Naive thymus-derived CD4-positive, alpha-beta T cell (primary cell): Measurements from ENCODE around the gene HDAC4. TPM values are rescaled to one million over a fixed set of nuclear protein-coding genes. Genes with fewer than 3 reads are reported as not detected.
A peak's percentile ranks its signal among the peaks of the same experiment; 100 is the strongest.

Experiments
- ATAC-seq: fragments of 150-1000 bp; cut with Tn5 transposase; 2 replicates; pipeline ENCODE4 v1.10.0; 2021; ENCODE audit warnings: mild to moderate bottlenecking, moderate library complexity
- CTCF ChIA-PET: fragments of 350-600 bp; sonication (Branson Sonifier 250); formaldehyde crosslinking; loops from one replicate; lab custom pipeline; 2021; ENCODE audit warnings: antibody characterized with exemption; lab: Charles Lee
- POLR2A ChIA-PET: fragments of 350-600 bp; sonication (Branson Sonifier 250); formaldehyde crosslinking; loops from one replicate; lab custom pipeline; 2021; ENCODE audit warnings: antibody characterized with exemption, inconsistent platforms; lab: Charles Lee
- DNase-seq, 9 donors: peaks; one replicate each; pipeline versions ENCODE4 v3.0.0 to v3.0.0-alpha.2; 2020 to 2022; ENCODE audit warnings: mixed read lengths in 1 of 9
- H3K27ac ChIP-seq: one replicate; pipeline ENCODE4 v1.7.0; 2013; ENCODE audit warnings: mild to moderate bottlenecking, low read depth, low read length, moderate library complexity
- H3K27me3 ChIP-seq, 2 donors: one replicate each; pipeline ENCODE4 v1.7.0; 2013; ENCODE audit warnings: low read length in 2 of 2, mild to moderate bottlenecking in 2 of 2, moderate library complexity in 2 of 2; ENCODE audit not compliant: control insufficient read depth in 2 of 2, insufficient read depth in 2 of 2
- H3K36me3 ChIP-seq, 3 experiments: 1 replicate in 2 of 3; 2 replicates in 1 of 3; pipeline ENCODE4 v1.7.0; 2013; ENCODE audit warnings: low read length in 3 of 3, mild to moderate bottlenecking in 3 of 3, moderate library complexity in 1 of 3; ENCODE audit not compliant: insufficient read depth in 3 of 3, control insufficient read depth in 2 of 3
- H3K4me1 ChIP-seq, 2 donors: one replicate each; pipeline ENCODE4 v1.7.0; 2013; ENCODE audit warnings: low read length in 2 of 2, mild to moderate bottlenecking in 2 of 2, moderate library complexity in 1 of 2; ENCODE audit not compliant: control insufficient read depth in 2 of 2, insufficient read depth in 2 of 2
- H3K4me3 ChIP-seq: 2 replicates; pipeline ENCODE4 v1.7.0; 2013; ENCODE audit warnings: mild to moderate bottlenecking, low read length
- H3K9me3 ChIP-seq, 3 experiments: 1 replicate in 2 of 3; 2 replicates in 1 of 3; pipeline ENCODE4 v1.7.0; 2013; ENCODE audit warnings: low read length in 3 of 3; ENCODE audit not compliant: control insufficient read depth in 2 of 3
- H3K27ac Mint-ChIP-seq, 9 donors: one replicate each; pipeline ENCODE4 v1.8.0; 2020 to 2022; ENCODE audit warnings: mixed read lengths in 9 of 9, mild to moderate bottlenecking in 8 of 9, moderate library complexity in 5 of 9, inconsistent platforms in 2 of 9
- H3K27me3 Mint-ChIP-seq, 5 donors: one replicate each; pipeline ENCODE4 v1.8.0; 2021 to 2022; ENCODE audit warnings: mixed read lengths in 5 of 5, mild to moderate bottlenecking in 1 of 5
- H3K36me3 Mint-ChIP-seq, 5 donors: one replicate each; pipeline ENCODE4 v1.8.0; 2020 to 2022; ENCODE audit warnings: mixed read lengths in 5 of 5, mild to moderate bottlenecking in 3 of 5, inconsistent platforms in 1 of 5
- H3K4me1 Mint-ChIP-seq, 7 donors: one replicate each; pipeline ENCODE4 v1.8.0; 2020 to 2022; ENCODE audit warnings: mixed read lengths in 7 of 7, mild to moderate bottlenecking in 3 of 7, inconsistent platforms in 1 of 7
- H3K4me3 Mint-ChIP-seq, 10 donors: one replicate each; pipeline ENCODE4 v1.8.0; 2020 to 2022; ENCODE audit warnings: mild to moderate bottlenecking in 10 of 10, mixed read lengths in 10 of 10, moderate library complexity in 6 of 10, inconsistent platforms in 2 of 10
- H3K9me3 Mint-ChIP-seq, 11 donors: one replicate each; pipeline ENCODE4 v1.8.0; 2020 to 2022; ENCODE audit warnings: mixed read lengths in 11 of 11, mild to moderate bottlenecking in 4 of 11, inconsistent platforms in 1 of 11, moderate library complexity in 1 of 11
- intact Hi-C, 2 donors: fragments of 100-400 bp; cut with micrococcal nuclease; formaldehyde crosslinking; loops; one replicate each; pipeline ENCODE4 v1.15.1; 2023
- polyA plus RNA-seq, 2 donors: library from polyadenylated mRNA; unstranded; fragments of 300-500 nt; fragmentation: Illumina TruSeq; gene quantifications; one replicate each; pipeline ENCODE4 v1.2.3, GENCODE V29; 2021
- total RNA-seq, 6 experiments: library from RNA in 5 of 6; stranded (reverse) in 5 of 6; gene quantifications; 1 replicate in 5 of 6; 2 replicates in 1 of 6; pipeline ENCODE4 v1.2.3 and lab custom pipeline; 2021 to 2026

Gene HDAC4
- total and polyA plus RNA-seq, 7 experiments from 2014 or later, result 7.4 to 101 (median 55.3) TPM

DNA sequence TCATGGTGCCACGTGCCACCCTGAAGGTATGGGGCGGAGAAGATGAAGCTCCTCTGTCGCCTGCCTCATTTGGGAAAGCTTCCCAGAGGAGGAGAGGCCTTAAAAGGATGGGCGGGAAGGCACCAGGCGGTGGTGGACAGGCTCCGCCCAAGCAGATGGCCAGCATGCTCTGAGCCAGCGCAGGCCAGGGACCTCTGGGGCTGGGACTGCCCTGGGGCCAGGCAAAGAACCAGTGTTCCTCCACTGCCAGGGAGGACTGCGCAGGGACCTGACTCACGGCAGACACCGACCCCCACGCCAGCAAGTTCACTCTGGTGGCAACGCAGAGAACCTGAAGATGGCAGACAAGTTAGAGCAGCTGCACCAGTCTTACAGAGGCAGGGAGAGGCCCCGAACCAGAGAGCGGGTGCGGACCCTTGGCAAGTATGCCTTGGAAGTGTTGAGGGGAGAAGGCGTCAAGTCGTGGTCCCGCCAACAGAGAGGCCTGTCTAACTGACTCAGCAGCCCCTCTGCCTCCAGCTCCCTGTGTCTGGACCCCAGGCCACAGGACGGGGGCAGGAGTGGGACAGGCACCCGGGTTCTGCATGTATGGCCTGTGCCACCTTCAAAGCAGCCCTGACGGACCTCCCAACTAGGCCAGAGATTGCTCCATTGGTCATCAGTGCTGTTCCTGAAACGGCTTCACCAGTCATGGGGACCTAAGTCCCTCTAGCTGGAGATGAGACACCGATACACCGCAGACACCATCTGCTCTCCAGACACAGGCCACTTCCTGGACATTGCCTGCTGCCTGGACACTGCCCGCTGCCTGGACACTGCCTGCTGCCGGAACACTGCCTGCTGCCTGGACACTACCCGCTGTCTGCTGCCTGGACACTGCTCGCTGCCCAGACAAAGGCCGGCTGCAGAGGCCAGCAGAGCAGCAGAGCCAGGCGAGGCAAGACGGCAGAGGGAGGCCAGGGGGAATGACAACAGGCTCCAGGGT lies 124.7 kb downstream of the HDAC4 start:
- H3K4me3 ChIP-seq, result peak overlapping the region; percentile 35
- no peaks in the 10 kb centered on the region for H3K36me3 ChIP-seq
- ChIA-PET CTCF (interaction anchor here (1.1 to 10.0 kb wide), 4 partner anchors 8 to 122 kb away, joined by 3 to 100 read pairs (median 8); no protein-coding TSS in a partner anchor), POLR2A (interaction anchor here (0.5 to 22.2 kb wide), 4 partner anchors 9 to 125 kb away, joined by 5 to 362 read pairs (median 8); partner anchors contain the start of gene HDAC4)
- no peak overlapping the region for H3K27ac ChIP-seq
- peaks cover 53 to 78% (median 72%) of the 10 kb centered on the region in 7 donors for H3K4me1 Mint-ChIP-seq
- H3K27ac Mint-ChIP-seq, result peak overlapping the region in 7 of 9 donors; percentile 41 to 97 (median 86)
- H3K36me3 Mint-ChIP-seq, result peaks cover 0 to 16% (median 3%) of the 10 kb centered on the region in 5 donors
- ATAC-seq (no peak), DNase-seq (peak in 1 of 9 donors; percentile 5)
- H3K27me3 Mint-ChIP-seq, result peaks cover 0 to 4% (median 0%) of the 10 kb centered on the region in 5 donors
- no peaks in the 10 kb centered on the region for H3K27me3 ChIP-seq
- H3K9me3 Mint-ChIP-seq, result no peaks in the 10 kb centered on the region
- peaks cover 17 to 32% of the 10 kb centered on the region in 2 donors for H3K4me1 ChIP-seq
- intact Hi-C loops, result loop anchor here (1.0 to 2.0 kb wide), 12 partner anchors 9 to 125 kb away; partner anchors contain the start of gene HDAC4 (in 2 of the 2)
- peak overlapping the region in 5 of 10 donors; percentile 77 to 88 (median 83) for H3K4me3 Mint-ChIP-seq
- H3K9me3 ChIP-seq, result no peaks in the 10 kb centered on the region

DNA sequence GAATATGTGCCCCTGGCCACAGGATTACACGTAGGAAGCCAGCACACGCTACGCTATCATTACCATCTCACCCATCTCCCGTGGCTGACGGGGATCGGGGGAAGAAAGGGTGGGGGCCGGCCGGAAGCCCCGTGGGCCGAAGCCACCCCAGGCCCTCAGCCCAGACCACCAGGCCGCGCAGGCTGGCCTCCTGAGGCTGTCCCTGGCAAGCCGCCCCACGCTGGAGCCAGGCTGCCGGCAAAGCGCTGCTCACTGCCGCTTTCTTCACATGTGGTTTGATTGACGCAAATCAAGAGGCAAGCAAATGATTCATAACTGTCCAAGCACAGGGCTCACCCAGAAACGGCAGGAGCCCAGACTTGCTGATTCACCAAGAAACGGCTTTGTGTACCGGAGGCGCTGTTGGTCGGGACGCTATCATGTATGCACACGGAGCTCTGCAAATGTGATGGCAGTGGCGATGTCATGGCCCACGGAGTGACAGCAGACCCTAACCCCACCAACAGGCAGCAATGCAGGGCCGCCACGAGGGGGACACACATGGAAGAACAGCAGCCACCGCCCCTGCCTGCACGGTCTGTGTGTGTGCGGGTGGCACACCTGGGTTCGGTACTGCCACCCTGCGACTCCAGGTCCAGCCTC lies 125.7 kb downstream of the HDAC4 start:
- ATAC-seq (peak; percentile 94), DNase-seq (peak; percentile 55 to 88 (median 78))
- intact Hi-C loops, result loop anchor here (1.0 to 2.0 kb wide), 12 partner anchors 8 to 126 kb away; partner anchors contain the start of gene HDAC4 (in 2 of the 2)
- H3K27ac ChIP-seq, result peak overlapping the region; percentile 19
- ChIA-PET CTCF (interaction anchor here (1.0 to 10.0 kb wide), 5 partner anchors 10 to 124 kb away, joined by 3 to 100 read pairs (median 3); no protein-coding TSS in a partner anchor), POLR2A (interaction anchor here (0.5 to 22.2 kb wide), 8 partner anchors 8 to 126 kb away, joined by 4 to 362 read pairs (median 8); partner anchors contain the start of gene HDAC4)
- peak overlapping the region; percentile 35 for H3K4me3 ChIP-seq
- peak overlapping the region; percentile 67 to 97 (median 87) for H3K27ac Mint-ChIP-seq
- H3K9me3 ChIP-seq, result no peaks in the 10 kb centered on the region
- peaks cover 17 to 32% of the 10 kb centered on the region in 2 donors for H3K4me1 ChIP-seq
- H3K4me3 Mint-ChIP-seq, result peak overlapping the region; percentile 72 to 88 (median 80)
- H3K27me3 ChIP-seq, result no peaks in the 10 kb centered on the region
- no peaks in the 10 kb centered on the region for H3K36me3 ChIP-seq
- no peaks in the 10 kb centered on the region for H3K9me3 Mint-ChIP-seq
- peaks cover 0 to 18% (median 3%) of the 10 kb centered on the region in 5 donors for H3K36me3 Mint-ChIP-seq
- H3K27me3 Mint-ChIP-seq, result peaks cover 0 to 4% (median 0%) of the 10 kb centered on the region in 5 donors
- H3K4me1 Mint-ChIP-seq, result peaks cover 53 to 84% (median 78%) of the 10 kb centered on the region in 7 donors

DNA sequence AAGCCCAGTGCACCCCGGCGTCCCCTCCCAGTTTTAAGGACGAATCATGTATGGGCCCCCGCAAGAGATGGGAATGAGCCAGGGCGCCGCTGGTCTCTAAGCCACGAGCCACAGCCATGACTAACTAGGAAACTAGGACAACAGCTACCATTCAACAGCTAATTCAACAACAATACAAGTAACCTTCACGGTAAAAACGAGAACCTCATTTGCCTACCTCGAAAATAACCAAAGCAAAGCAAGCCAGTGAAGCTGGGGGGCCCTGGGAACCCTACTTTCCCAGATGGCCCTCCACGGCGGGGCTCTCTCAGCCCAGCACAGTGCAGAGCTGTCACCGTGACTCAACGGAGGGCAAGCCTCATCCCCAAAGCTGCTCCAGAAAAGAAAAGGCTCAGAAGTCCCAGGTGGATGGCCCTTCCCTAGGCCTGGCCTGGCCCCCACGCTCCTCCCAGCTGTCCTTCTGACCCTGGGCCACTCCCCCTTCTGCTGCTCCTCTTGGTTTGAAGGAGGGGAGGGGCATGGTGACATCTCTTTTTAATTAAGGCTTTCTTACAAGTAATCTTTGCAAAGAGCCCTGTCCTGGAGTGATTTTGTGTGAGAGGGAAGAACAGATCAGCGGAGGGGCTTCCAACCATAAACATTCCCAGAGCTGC lies 126.3 kb downstream of the HDAC4 start:
- Histone ChIP-seq H3K36me3 (no peaks in the 10 kb centered on the region), H3K27me3 (no peaks in the 10 kb centered on the region), H3K4me3 (peak overlapping the region; percentile 35), H3K27ac (peak overlapping the region; percentile 19), H3K4me1 (peaks cover 21 to 39% of the 10 kb centered on the region in 2 donors), H3K9me3 (no peaks in the 10 kb centered on the region)
- ATAC-seq (peak; percentile 41), DNase-seq (peak in 1 of 9 donors; percentile 8)
- H3K4me3 Mint-ChIP-seq, result peak overlapping the region; percentile 64 to 88 (median 77)
- peaks cover 0 to 19% (median 3%) of the 10 kb centered on the region in 5 donors for H3K36me3 Mint-ChIP-seq
- H3K9me3 Mint-ChIP-seq, result no peaks in the 10 kb centered on the region
- H3K4me1 Mint-ChIP-seq, result peaks cover 53 to 88% (median 84%) of the 10 kb centered on the region in 7 donors
- ChIA-PET POLR2A (interaction anchor here (0.8 to 22.2 kb wide), 9 partner anchors 9 to 130 kb away, joined by 3 to 362 read pairs (median 5); partner anchors contain the start of gene HDAC4), CTCF (interaction anchor here (1.0 to 10.0 kb wide), 5 partner anchors 11 to 125 kb away, joined by 3 to 100 read pairs (median 3); no protein-coding TSS in a partner anchor)
- intact Hi-C loops, result loop anchor here (1.0 to 2.0 kb wide), 12 partner anchors 7 to 127 kb away; partner anchors contain the start of gene HDAC4 (in 2 of the 2)
- H3K27ac Mint-ChIP-seq, result peak overlapping the region; percentile 39 to 97 (median 87)
- peaks cover 0 to 4% (median 0%) of the 10 kb centered on the region in 5 donors for H3K27me3 Mint-ChIP-seq

DNA sequence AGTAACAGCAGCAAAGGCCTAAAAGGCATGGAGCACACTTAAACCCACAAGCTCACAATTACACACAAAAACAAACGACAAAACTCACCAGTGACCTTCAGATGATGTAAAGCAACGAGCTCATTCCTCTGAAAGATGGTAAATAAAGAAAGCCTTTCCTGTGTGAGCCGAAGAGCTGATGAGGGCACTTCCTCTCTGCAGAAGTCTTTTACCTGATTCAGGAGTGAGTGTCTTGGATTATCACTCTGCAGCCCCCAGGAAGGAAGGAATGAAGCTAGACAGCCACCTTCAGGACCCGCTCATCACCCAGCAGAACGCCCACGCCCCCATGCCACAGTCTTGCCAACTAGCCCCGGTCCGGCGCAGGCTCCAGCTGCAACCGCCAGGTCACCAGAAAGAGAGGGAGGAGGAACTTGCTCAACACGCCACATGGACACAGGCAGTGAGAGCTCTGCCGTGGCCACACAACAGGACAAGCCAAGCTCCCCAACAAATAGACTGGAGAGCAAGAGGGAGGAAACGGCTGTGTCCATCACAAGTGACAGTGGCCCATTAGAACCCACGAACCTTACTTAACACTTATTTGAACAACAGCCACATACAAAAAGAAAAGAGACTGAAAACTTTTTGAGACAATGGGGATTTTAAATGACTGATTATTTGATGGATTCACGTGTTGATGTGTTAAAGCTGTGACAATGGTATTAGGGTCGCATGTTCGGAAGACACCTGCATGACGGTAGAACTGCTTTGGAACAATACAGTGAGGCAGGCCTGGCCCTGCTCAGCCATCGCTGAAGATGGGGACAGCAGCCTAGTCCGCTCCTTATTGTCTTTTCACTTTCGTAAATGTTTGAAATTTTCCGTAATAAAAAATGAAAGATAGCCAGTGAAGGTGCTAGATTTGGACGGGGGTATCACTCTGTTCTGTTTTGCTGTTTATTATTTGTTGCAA lies 127.3 kb downstream of the HDAC4 start:
- intact Hi-C loops, result loop anchor here in 1 of 2 donors (2.0 kb wide), 3 partner anchors 53 to 127 kb away; partner anchors contain the start of gene HDAC4
- no peaks in the 10 kb centered on the region for H3K27me3 ChIP-seq
- DNase-seq (peak in 1 of 9 donors; percentile 16), ATAC-seq (no peak)
- Mint-ChIP-seq H3K4me3 (peak overlapping the region in 9 of 10 donors; percentile 33 to 87 (median 70)), H3K9me3 (no peaks in the 10 kb centered on the region), H3K27ac (peak overlapping the region; percentile 1 to 97 (median 71)), H3K36me3 (peaks cover 0 to 28% (median 3%) of the 10 kb centered on the region in 5 donors), H3K4me1 (peaks cover 59 to 90% (median 86%) of the 10 kb centered on the region in 7 donors), H3K27me3 (peaks cover 0 to 4% (median 0%) of the 10 kb centered on the region in 5 donors)
- H3K4me1 ChIP-seq, result peaks cover 31 to 49% of the 10 kb centered on the region in 2 donors
- no peak overlapping the region for H3K4me3 ChIP-seq
- H3K9me3 ChIP-seq, result no peaks in the 10 kb centered on the region
- H3K36me3 ChIP-seq, result no peaks in the 10 kb centered on the region
- ChIA-PET POLR2A (interaction anchor here (0.8 to 22.2 kb wide), 13 partner anchors 8 to 130 kb away, joined by 3 to 362 read pairs (median 4); partner anchors contain the start of gene HDAC4), CTCF (interaction anchor here (1.3 to 10.0 kb wide), 4 partner anchors 22 to 97 kb away, joined by 3 to 100 read pairs (median 4); no protein-coding TSS in a partner anchor)
- no peak overlapping the region for H3K27ac ChIP-seq

DNA sequence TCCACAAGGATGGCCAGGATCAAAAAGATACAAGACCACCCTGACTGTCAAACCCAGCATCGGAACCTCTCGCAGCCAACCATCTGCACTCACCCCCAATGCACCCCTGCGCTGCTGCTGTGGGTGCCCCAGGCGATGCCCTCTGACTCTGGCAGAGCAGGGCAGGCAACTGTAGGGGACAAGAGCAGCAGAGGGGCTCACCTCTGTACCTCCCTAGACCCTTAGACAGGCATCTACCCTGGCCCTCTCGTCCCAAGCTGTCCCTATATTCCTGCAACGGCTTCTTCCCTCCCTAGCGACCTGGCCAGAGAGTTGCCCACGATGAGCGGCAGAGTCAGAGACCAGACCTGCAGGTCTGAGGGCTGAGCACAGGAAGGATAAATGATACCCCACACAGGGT lies 128.2 kb downstream of the HDAC4 start:
- intact Hi-C loops, result no loop called here
- Histone ChIP-seq H3K36me3 (no peaks in the 10 kb centered on the region), H3K27ac (no peak overlapping the region), H3K27me3 (no peaks in the 10 kb centered on the region), H3K4me3 (no peak overlapping the region), H3K9me3 (no peaks in the 10 kb centered on the region), H3K4me1 (peaks cover 40 to 58% of the 10 kb centered on the region in 2 donors)
- peaks cover 0 to 28% (median 3%) of the 10 kb centered on the region in 5 donors for H3K36me3 Mint-ChIP-seq
- H3K4me1 Mint-ChIP-seq, result peaks cover 63 to 95% (median 89%) of the 10 kb centered on the region in 7 donors
- H3K4me3 Mint-ChIP-seq, result peak overlapping the region in 5 of 10 donors; percentile 5 to 87 (median 49)
- peak overlapping the region in 6 of 9 donors; percentile 28 to 94 (median 68) for H3K27ac Mint-ChIP-seq
- peaks cover 0 to 4% (median 0%) of the 10 kb centered on the region in 5 donors for H3K27me3 Mint-ChIP-seq
- CTCF ChIA-PET, result interaction anchor here (1.3 to 10.0 kb wide), 3 partner anchors 21 to 28 kb away, joined by 3 to 100 read pairs (median 6); no protein-coding TSS in a partner anchor
- ATAC-seq (no peak), DNase-seq (peak in 1 of 9 donors; percentile 3)
- H3K9me3 Mint-ChIP-seq, result peaks cover 0 to 2% (median 0%) of the 10 kb centered on the region in 11 donors
- POLR2A ChIA-PET, result interaction anchor here (0.7 to 22.2 kb wide), 5 partner anchors 10 to 126 kb away, joined by 3 to 362 read pairs (median 4); no protein-coding TSS in a partner anchor
